Stomach (tissue), 9 donors: Measurements from ENCODE around the gene FCHO2. TPM values are rescaled to one million over a fixed set of nuclear protein-coding genes. Genes with fewer than 3 reads are reported as not detected.
A peak's percentile ranks its signal among the peaks of the same experiment; 100 is the strongest.
"Not testable (repeated sequence)": the region's sequence is repeated elsewhere in the genome, so short reads cannot be mapped to it uniquely, and the experiment has no call there.

Experiments
- DNase-seq, 2 donors: peaks; one replicate each; pipeline versions ENCODE4 v3.0.0 to v3.0.0-alpha.2; 2013 to 2019
- H3K27ac ChIP-seq, 5 donors: fragments of 200-600 bp in 4 of 5; sonication (generic) in 4 of 5; one replicate each; pipeline ENCODE4 v1.5.1; 2013 to 2019; ENCODE audit warnings: mild to moderate bottlenecking in 1 of 5, moderate library complexity in 1 of 5
- H3K27me3 ChIP-seq, 3 donors: fragments of 200-600 bp; sonication (generic); one replicate each; pipeline ENCODE4 v1.5.1; 2017 to 2019; ENCODE audit warnings: mixed run types in 1 of 3
- H3K36me3 ChIP-seq, 4 donors: fragments of 200-600 bp; sonication (generic); 1 replicate in 3 of 4; 2 replicates in 1 of 4; pipeline ENCODE4 v1.5.1; 2016 to 2019
- H3K4me1 ChIP-seq, 4 donors: fragments of 200-600 bp; sonication (generic); one replicate each; pipeline ENCODE4 v1.5.1; 2016 to 2019
- H3K4me3 ChIP-seq, 4 donors: fragments of 200-600 bp; sonication (generic) in 3 of 4; one replicate each; pipeline ENCODE4 v1.5.1; 2016 to 2019; ENCODE audit warnings: mild to moderate bottlenecking in 1 of 4
- H3K9me3 ChIP-seq, 4 donors: fragments of 200-600 bp; sonication (generic); one replicate each; pipeline ENCODE4 v1.5.1; 2016 to 2019
- CTCF ChIP-seq, 7 experiments: fragments of 450-650 bp in 4 of 7; fragments of 200-600 bp in 3 of 7; sonication (generic) in 3 of 7; IDR thresholded peaks; one replicate each; pipeline ENCODE4 v1.5.1; 2016 to 2019; ENCODE audit warnings: antibody characterized with exemption in 7 of 7, control low read depth in 2 of 7, mild to moderate bottlenecking in 1 of 7
- EP300 ChIP-seq: sonication (generic); formaldehyde crosslinking; IDR thresholded peaks from one replicate; pipeline ENCODE4 v1.6.1; 2017; ENCODE audit warnings: antibody characterized with exemption
- POLR2A ChIP-seq, 4 donors: fragments of 450-650 bp; IDR thresholded peaks; one replicate each; pipeline ENCODE4 v1.6.1; 2016; ENCODE audit warnings: antibody characterized with exemption in 4 of 4, control low read depth in 2 of 4, mild to moderate bottlenecking in 1 of 4, moderate library complexity in 1 of 4
- POLR2AphosphoS5 ChIP-seq, 3 donors: sonication (generic); formaldehyde crosslinking; IDR thresholded peaks; one replicate each; pipeline ENCODE4 v1.6.1; 2016; ENCODE audit warnings: antibody characterized with exemption in 3 of 3
- WGBS, 5 donors: extraction: QIAGEN DNeasy Blood & Tissue Kit in 3 of 5; methylation state at CpG; one replicate each; pipeline versions ENCODE4 v1.1.5 to v1.1.7; 2013 to 2018; 5-methylcytosine and 5-hydroxymethylcytosine counted together
- intact Hi-C: fragments of 100-400 bp; cut with DNase I; formaldehyde crosslinking; loops from one replicate; pipeline ENCODE4 v1.15.1; 2023; ENCODE audit warnings: low total_unique reads
- polyA plus RNA-seq, 3 donors: library from polyadenylated mRNA; stranded (reverse); fragments of 200-250 nt; gene quantifications; one replicate each; pipeline ENCODE4 v1.2.3, GENCODE V29; 2013
- total RNA-seq, 5 donors: library from RNA; depleted of rRNA; stranded (reverse); fragments of >200 nt; gene quantifications; one replicate each; pipeline versions ENCODE4 v1.1.0 to v1.2.3, GENCODE V29; 2014 to 2016
- donor health status: healthy with polysubstance abuse.
- donor health status: Bipolar disorder and iron deficiency.
- donor health status: healthy.

The FCHO2 gene
- total and polyA plus RNA-seq, 8 donors = 6.9 to 46.1 (median 13.8) TPM

GRCh38 chr5:73018892-73019291 is 63.1 kb downstream of the FCHO2 start:
- intact Hi-C loops = no loop called here

DNA sequence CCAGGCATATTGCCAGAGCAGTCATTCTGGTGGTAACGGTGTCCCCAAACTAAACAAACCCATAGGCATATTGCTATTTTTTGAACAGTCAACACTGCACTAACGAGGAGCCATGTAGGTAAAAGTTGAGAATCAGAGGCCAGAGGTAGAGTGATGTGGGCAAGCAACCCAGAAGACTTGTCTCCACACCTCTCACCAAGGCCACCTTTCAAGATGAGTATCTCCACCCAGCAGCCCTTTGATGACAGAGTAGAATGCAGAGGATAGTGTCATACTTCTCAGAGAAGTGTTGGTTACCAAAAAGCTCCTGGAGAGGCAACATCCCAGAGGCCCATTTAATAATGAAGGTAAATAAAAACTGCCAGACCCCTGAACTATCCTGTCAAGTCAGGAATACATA is 63.9 kb downstream of the FCHO2 start:
- intact Hi-C loops = no loop called here
- no peak for DNase-seq

More at GRCh38 chr5:73018892-73019291, 63.1 kb downstream of the FCHO2 start:
- Histone ChIP-seq H3K36me3 (peaks cover 0 to 44% (median 39%) of the 10 kb centered on the region in 4 donors), H3K27ac (no peak overlapping the region), H3K9me3 (no peaks in the 10 kb centered on the region), H3K4me1 (peaks cover 0 to 9% (median 0%) of the 10 kb centered on the region in 4 donors), H3K27me3 (no peaks in the 10 kb centered on the region), H3K4me3 (no peak overlapping the region)
- TF ChIP-seq CTCF (IDR thresholded peaks at IDR 0.05) = no peak
- TF ChIP-seq POLR2AphosphoS5 (IDR thresholded peaks at IDR 0.05) = no peak
- no peak for TF ChIP-seq POLR2A (IDR thresholded peaks at IDR 0.05)
- no peak for TF ChIP-seq EP300
- WGBS, 5 donors = 92 to 100% (median 95%) methylated on average over 2 of the region's 2 CpGs
- no peak for DNase-seq

DNA sequence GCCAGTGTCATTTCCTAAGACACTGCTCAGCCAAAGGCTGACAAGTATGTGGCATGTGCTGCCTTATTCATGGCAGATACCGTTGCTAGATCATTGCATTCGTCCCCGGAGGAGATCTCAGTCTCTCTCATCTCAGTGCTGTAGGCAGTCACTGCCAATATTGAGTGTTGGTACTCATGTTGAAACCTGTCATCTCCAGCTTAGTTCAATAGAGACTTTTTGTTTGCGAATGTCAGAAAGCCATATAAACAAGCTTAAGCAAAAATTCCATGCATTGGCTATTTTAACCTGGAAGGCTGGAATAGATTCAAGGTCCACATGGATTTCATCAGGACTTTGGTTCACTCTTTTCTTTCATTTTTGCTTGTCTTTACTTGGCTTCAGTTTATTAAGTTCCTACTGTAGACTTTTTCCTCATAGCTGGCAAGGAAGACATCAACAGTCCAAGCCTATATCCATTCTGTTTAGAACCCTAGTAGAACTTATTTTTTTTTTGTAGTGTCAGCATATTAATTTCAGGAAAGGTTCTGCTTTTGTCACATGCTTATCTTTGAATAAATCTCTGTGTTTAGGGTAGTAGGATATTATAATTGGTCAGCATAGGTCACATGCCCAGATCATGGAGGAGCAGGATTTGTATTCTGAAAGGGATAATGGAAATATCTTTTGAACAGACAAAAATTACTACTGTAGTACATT is 66.8 kb downstream of the FCHO2 start:
- no peaks in the 10 kb centered on the region for H3K9me3 ChIP-seq
- no peak for DNase-seq
- H3K4me3 ChIP-seq = no peak overlapping the region
- no peak for TF ChIP-seq POLR2A (IDR thresholded peaks at IDR 0.05)
- no peak for TF ChIP-seq POLR2AphosphoS5 (IDR thresholded peaks at IDR 0.05)
- no peaks in the 10 kb centered on the region for H3K27me3 ChIP-seq
- H3K36me3 ChIP-seq = peaks cover 3 to 66% (median 54%) of the 10 kb centered on the region in 4 donors
- intact Hi-C loops = no loop called here
- H3K4me1 ChIP-seq = peaks cover 0 to 9% (median 0%) of the 10 kb centered on the region in 4 donors
- 64 to 84% (median 75%) methylated on average over 4 of the region's 4 CpGs for WGBS, 5 donors
- no peak overlapping the region for H3K27ac ChIP-seq

More for the DNA sequence above, 63.9 kb downstream of the FCHO2 start:
- H3K27me3 ChIP-seq = no peaks in the 10 kb centered on the region
- H3K4me1 ChIP-seq = peaks cover 0 to 9% (median 0%) of the 10 kb centered on the region in 4 donors
- no peak overlapping the region for H3K27ac ChIP-seq
- no peaks in the 10 kb centered on the region for H3K9me3 ChIP-seq
- no peak overlapping the region for H3K4me3 ChIP-seq
- peaks cover 0 to 45% (median 40%) of the 10 kb centered on the region in 4 donors for H3K36me3 ChIP-seq
- WGBS, 5 donors = 67 to 91% (median 77%) methylated on average over 2 of the region's 2 CpGs
- TF ChIP-seq CTCF (IDR thresholded peaks at IDR 0.05) (no peak), EP300 (no peak), POLR2AphosphoS5 (IDR thresholded peaks at IDR 0.05) (no peak), POLR2A (IDR thresholded peaks at IDR 0.05) (no peak)

GRCh38 chr5:73024946-73025544 is 69.2 kb downstream of the FCHO2 start:
- 92 to 97% (median 95%) methylated on average over 9 of the region's 9 CpGs for WGBS, 5 donors
- H3K27ac ChIP-seq, intact Hi-C loops: not testable (repeated sequence)

DNA sequence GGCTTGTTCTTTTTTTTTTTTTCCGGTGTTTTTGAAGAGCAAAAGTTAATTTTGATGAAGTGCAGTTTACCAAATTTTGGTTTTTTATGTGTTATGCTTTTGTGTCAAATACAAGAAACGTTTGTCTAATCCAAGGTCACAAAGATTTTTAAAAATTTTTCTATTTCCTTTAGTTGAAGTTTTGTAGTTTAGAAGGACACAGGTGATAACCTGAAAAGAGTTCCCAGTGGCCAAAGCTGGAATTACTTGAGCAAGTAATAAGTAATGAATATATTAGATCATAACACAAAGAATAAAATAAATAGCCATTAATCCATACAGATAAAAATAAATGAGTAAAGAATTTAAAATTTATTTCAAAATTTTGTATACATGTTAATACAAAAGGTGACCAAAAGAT is 71.5 kb downstream of the FCHO2 start:
- H3K4me1 ChIP-seq = peaks cover 0 to 22% (median 7%) of the 10 kb centered on the region in 4 donors
- no peak for DNase-seq
- H3K27ac ChIP-seq = no peak overlapping the region
- intact Hi-C loops = no loop called here
- no peaks in the 10 kb centered on the region for H3K9me3 ChIP-seq
- TF ChIP-seq POLR2AphosphoS5 (IDR thresholded peaks at IDR 0.05) (no peak), POLR2A (IDR thresholded peaks at IDR 0.05) (no peak), CTCF (IDR thresholded peaks at IDR 0.05) (peak in 1 of 7 experiments; percentile 32)
- 84 to 94% (median 87%) methylated on average over 2 of the region's 2 CpGs for WGBS, 5 donors
- H3K36me3 ChIP-seq = peaks cover 3 to 34% (median 30%) of the 10 kb centered on the region in 4 donors
- no peaks in the 10 kb centered on the region for H3K27me3 ChIP-seq
- H3K4me3 ChIP-seq = no peak overlapping the region

More at GRCh38 chr5:73024946-73025544, 69.2 kb downstream of the FCHO2 start:
- H3K36me3 ChIP-seq = peaks cover 3 to 48% (median 43%) of the 10 kb centered on the region in 4 donors
- not testable (repeated sequence) for DNase-seq, H3K27me3 ChIP-seq, H3K4me3 ChIP-seq, H3K9me3 ChIP-seq, H3K4me1 ChIP-seq
